ENCODE data around the gene PLBD2. TPM values are rescaled to one million over a fixed set of nuclear protein-coding genes. Genes with fewer than 3 reads are reported as not detected.

PLBD2 gene
- total RNA-seq, 2 donors from 2014 or later, result 54.1 to 104 TPM

- no peaks in the 10 kb centered on the region for H3K36me3 ChIP-seq
- DNase-seq (ENCODE audit: low spot score) (no peak), ATAC-seq (ENCODE audit: insufficient number of reproducible peaks, low FRiP score, low read depth) (no peak)
- no peaks in the 10 kb centered on the region for H3K9me3 ChIP-seq
- H3K4me3 ChIP-seq, result no peak overlapping the region
- no peaks in the 10 kb centered on the region for H3K4me1 ChIP-seq (ENCODE audit: control insufficient read depth in 1 of 2, low read depth in 2 of 2)
- H3K27ac ChIP-seq, result no peak overlapping the region
- H3K27me3 ChIP-seq (replicated peaks; ENCODE audit: insufficient read depth), result no peaks in the 10 kb centered on the region
- no peak for TF ChIP-seq CTCF (IDR thresholded peaks at IDR 0.05)
Observed at GRCh38 chr12:113436586-113436985, 78.2 kb downstream of the PLBD2 start.

GRCh38 chr12:113436993-113437728 is 78.8 kb downstream of the PLBD2 start:
- no peak for TF ChIP-seq CTCF (IDR thresholded peaks at IDR 0.05)

GRCh38 chr12:113437729-113438100 is 79.3 kb downstream of the PLBD2 start:
- no peaks in the 10 kb centered on the region for H3K27me3 ChIP-seq (replicated peaks; ENCODE audit: insufficient read depth)
- H3K36me3 ChIP-seq, result no peaks in the 10 kb centered on the region
- ATAC-seq (ENCODE audit: insufficient number of reproducible peaks, low FRiP score, low read depth), result no peak
- no peaks in the 10 kb centered on the region for H3K4me1 ChIP-seq (ENCODE audit: control insufficient read depth in 1 of 2, low read depth in 2 of 2)
- H3K9me3 ChIP-seq, result no peaks in the 10 kb centered on the region
- H3K4me3 ChIP-seq, result no peak overlapping the region
- DNase-seq (ENCODE audit: low spot score), result no peak
- no peak for TF ChIP-seq CTCF (IDR thresholded peaks at IDR 0.05)
- no peak overlapping the region for H3K27ac ChIP-seq

More at GRCh38 chr12:113436993-113437728, 78.8 kb downstream of the PLBD2 start:
- Histone ChIP-seq H3K27me3 (replicated peaks; ENCODE audit: insufficient read depth) (no peaks in the 10 kb centered on the region), H3K36me3 (no peaks in the 10 kb centered on the region), H3K9me3 (no peaks in the 10 kb centered on the region), H3K4me1 (ENCODE audit: control insufficient read depth in 1 of 2, low read depth in 2 of 2) (no peaks in the 10 kb centered on the region), H3K27ac (no peak overlapping the region), H3K4me3 (no peak overlapping the region)
- no peak for DNase-seq (ENCODE audit: low spot score)
- no peak for ATAC-seq (ENCODE audit: insufficient number of reproducible peaks, low FRiP score, low read depth)

- Histone ChIP-seq H3K36me3 (no peaks in the 10 kb centered on the region), H3K9me3 (no peaks in the 10 kb centered on the region), H3K27me3 (replicated peaks; ENCODE audit: insufficient read depth) (no peaks in the 10 kb centered on the region), H3K27ac (no peak overlapping the region), H3K4me3 (no peak overlapping the region), H3K4me1 (ENCODE audit: control insufficient read depth in 1 of 2, low read depth in 2 of 2) (no peaks in the 10 kb centered on the region)
- ATAC-seq (ENCODE audit: insufficient number of reproducible peaks, low FRiP score, low read depth) (no peak), DNase-seq (ENCODE audit: low spot score) (no peak)
- TF ChIP-seq CTCF (IDR thresholded peaks at IDR 0.05), result no peak
Observed at GRCh38 chr12:113438523-113439300, 80.3 kb downstream of the PLBD2 start.

- Histone ChIP-seq H3K27ac (no peak overlapping the region), H3K9me3 (no peaks in the 10 kb centered on the region), H3K36me3 (no peaks in the 10 kb centered on the region), H3K27me3 (replicated peaks; ENCODE audit: insufficient read depth) (no peaks in the 10 kb centered on the region), H3K4me1 (ENCODE audit: control insufficient read depth in 1 of 2, low read depth in 2 of 2) (no peaks in the 10 kb centered on the region), H3K4me3 (no peak overlapping the region)
- DNase-seq (ENCODE audit: low spot score), result no peak
- ATAC-seq (ENCODE audit: insufficient number of reproducible peaks, low FRiP score, low read depth), result no peak
- TF ChIP-seq CTCF (IDR thresholded peaks at IDR 0.05), result no peak
Observed at GRCh38 chr12:113439301-113439597, 80.9 kb downstream of the PLBD2 start.

All from thoracic aorta (tissue), 2 donors.